NCI-H1417 treated with DMSO at 0.1 percent for 48 hours (cell line): Measurements from ENCODE around the gene ASIP.
"Not testable (repeated sequence)": the region's sequence is repeated elsewhere in the genome, so short reads cannot be mapped to it uniquely, and the experiment has no call there.

ENCODE experiments used
- DNase-seq: peaks from one replicate; lab custom pipeline; 2025; lab: John Stamatoyannopoulos, UW

The ASIP gene, protein sequence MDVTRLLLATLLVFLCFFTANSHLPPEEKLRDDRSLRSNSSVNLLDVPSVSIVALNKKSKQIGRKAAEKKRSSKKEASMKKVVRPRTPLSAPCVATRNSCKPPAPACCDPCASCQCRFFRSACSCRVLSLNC

DNA sequence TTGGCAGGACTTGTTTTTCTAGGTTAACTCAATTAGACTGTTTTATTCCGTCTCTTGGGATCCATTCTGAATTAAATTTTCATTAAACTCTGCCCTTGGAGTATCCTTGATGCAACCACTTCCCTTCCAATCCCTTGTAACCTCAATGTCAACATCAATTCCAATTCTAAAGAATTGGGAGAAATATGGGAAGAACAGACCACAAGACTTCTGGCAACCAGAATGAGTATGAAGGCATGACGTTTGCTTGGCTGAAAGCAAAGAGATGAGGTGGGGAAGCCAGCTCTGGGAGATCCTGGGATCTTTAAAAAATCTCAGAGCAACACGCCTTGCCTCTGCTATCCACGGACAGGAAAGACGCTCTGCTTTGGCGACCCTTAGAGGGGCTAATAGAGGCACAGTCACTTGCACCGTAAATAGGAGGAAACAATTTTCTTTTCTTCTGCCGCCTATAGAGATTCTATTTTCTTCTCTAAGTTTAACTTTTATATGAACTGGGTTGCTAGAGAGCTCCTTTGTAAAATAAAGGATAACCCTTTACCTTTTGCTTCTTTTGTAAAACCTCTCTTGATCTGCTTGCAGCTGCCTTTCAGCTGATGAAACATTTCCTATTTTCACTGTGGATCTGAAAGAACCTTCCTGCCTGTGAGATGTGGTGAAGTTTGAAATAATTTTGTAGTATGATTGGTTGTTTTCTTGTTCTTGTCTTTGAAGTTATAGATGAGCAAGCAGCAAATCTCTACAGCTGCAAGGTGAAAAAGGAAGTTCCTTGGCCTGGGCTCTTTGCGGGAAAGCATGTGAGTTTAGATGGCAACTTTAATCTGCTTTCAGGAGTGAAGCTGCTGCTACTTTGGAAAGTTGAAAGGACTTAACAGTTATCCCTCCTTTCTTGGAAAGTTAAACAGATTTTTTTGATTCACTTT, at the start of gene ASIP:
TSS of gene ASIP (plus strand) at position 731 of the 923 bp plus-strand sequence. CDS start 18,952 bp downstream, outside the sequence.
- DNase-seq, result no peak

DNA sequence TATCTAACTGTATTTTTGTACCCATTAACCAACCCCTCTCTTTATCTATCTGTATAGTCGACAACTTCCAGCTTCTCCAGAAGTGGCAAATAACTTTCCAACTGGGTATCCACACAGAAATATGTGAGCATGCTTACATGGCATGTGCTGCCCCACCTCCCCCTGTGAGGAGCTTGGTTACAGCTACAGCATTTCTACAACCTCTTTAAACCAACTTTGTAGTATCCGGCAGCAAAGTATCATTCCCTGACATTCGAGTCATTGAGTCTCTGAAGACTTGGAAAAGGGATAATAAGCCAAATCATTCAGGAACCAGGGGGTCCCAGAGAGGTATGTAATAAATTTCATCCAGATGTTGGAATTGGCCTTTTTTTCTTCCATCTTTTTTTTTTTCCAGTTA, 48.2 kb upstream of the ASIP start:
- no peak for DNase-seq

DNA sequence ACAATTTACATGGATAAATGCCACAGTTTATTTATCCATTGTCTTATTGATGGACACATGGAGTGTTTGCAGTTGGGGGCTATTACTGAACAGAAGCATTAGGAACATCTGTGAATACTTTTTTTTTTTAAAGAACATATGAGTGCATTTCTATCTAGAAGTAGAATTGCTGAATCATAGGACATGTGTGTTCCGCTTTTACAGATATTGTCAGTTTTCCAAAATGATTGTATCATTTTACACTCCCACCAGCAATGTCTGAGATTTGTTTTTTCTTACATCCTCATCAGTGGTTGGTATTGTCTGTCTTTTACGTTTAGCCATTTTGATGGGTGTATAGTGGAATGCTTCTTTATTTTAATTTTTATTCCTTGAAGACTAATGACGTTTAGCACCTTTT, 42.0 kb upstream of the ASIP start:
- DNase-seq, result no peak

DNA sequence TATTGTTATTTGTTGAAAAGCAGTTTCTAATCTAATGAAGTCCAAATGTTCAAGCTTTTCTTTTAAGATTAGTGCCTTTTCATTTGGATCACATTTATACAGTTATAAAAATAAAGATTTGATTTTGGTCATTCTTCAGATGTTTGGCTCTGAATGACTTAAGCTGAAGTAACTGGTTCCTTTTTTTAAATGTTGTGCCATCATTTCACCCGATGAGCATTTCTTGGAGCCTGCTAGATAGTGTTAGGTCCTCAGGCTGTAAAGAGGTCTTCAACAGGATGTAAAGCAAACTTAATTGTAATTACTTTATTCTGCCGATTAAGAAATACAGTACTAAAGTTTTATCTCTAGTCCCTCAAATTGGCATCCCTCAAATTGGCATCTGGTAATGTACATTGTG, 41.2 kb upstream of the ASIP start:
- no peak for DNase-seq

DNA sequence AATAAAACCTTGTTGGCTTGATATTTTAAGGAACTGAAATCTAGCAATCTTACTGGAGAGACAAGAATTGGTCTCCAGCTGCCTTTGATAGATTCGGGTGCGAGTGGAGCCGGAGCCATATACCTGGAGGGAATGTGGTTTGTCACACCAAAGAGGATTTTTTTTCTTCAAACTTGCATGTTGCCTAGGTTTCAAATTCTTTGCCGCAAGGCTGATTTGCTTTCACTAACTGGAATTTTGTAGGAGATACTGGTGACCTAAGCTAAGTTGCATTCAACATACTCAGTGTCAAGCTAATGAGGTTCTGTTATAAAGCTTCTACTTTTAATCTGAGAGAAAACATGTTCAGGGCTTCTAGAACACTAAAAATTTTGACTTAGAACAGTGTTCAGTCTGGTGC, 39.7 kb upstream of the ASIP start:
- DNase-seq, result no peak

DNA sequence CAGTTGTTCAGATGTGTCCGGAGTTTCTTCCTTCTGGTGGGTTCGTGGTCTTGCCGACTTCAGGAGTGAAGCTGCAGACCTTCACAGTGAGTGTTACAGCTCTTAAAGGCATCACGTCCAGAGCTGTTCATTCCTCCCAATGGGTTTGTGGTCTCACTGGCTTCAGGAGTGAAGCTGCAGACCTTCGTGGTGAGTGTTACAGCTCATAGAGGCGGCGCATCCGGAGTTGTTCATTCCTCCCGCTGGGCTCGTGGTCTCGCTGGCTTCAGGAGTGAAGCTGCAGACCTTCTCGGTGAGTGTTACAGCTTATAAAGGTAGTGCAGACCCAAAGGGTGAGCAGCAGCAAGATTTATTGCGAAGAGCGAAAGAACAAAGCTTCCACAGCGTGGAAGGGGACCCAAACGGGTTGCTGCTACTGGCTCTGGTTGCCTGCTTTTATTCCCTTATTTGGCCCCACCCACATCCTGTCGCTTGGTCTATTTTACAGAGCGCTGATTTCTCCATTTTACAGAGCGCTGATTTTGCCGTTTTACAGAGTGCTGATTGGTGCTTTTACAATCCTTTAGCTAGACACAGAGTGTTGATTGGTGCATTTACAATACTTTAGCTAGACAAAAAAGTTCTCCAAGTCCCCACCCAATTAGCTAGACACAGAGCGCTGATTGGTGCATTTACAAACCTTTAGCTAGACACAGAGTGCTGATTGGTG, 35.9 kb upstream of the ASIP start:
- peak; percentile 18 for DNase-seq

DNA sequence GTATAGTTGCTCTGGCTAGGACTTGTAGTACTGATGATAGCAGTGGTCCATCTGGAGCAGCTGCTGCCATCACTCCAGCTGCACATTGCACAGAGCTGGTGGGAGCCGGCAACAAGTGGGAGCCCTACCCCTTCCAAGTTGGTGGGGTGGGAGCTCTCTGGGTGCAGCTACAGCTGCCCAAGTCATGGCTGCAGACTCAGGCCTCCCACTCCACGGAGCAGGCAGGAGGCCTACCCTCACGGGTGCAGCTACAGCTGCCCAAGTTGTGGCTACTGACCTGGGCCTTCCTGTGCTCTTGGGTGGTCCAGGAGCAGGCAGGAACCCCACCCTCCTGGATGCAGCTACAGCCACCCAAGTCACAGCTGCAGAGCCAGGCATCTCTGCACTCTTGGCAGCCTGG, 32.1 kb upstream of the ASIP start:
- DNase-seq, result no peak

DNA sequence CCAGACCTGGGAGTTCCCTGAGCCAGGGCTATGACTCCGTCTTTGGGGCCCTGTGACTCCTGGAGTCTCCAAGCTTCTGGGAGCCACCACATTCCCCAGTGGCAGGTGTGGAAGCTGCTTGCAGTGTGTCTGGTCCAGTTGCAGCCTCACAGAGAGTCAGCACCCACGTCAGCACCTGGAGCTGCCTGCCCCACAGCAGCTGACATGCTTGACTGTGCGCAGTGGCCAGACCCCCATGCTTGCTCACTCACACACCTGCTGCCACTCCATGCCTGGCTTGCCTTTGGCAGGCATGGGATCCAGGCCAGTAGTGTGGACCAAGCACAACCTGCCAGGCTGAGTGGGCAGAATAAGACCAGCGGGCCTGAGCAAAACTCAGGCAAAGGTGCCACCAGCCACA, 31.0 kb upstream of the ASIP start:
- no peak for DNase-seq

DNA sequence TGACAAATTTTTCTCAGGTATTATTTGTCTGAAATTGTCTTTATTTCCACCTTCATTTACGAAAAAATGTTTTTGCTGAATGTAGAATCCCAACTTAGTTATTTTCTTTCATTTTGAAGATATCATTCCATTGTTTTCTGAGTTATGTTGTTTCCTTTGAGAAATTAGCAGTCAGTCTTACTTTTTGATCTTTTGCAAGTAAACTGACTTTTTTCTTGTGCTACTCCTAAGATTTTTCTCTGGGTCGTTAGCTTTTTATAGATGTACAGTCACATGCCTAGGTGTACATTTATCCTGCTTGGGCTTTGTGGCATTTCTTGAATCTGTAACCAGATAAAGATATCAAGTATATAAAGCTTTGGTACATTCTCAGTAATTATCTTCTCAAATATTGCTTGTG, 29.6 kb upstream of the ASIP start:
- DNase-seq, result no peak

DNA sequence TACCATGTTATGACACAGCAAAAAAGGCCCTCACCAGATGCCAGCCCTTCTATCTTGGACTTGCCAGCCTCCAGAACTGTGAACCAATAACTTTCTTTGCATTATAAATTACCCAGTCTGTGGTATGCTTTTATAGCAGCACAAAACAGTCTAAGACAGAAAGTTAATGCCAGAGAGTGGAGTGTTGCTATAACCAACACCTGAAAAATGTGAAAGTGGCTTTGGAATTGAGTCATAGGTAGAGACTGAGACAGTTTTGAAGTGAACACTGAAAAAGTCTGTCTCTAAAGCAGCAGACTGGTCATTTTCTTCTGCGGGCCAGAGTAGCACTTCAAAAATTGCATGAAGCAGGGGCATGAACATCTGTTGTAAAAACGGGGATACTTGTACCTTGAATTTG, 28.0 kb upstream of the ASIP start:
- DNase-seq, result no peak

DNA sequence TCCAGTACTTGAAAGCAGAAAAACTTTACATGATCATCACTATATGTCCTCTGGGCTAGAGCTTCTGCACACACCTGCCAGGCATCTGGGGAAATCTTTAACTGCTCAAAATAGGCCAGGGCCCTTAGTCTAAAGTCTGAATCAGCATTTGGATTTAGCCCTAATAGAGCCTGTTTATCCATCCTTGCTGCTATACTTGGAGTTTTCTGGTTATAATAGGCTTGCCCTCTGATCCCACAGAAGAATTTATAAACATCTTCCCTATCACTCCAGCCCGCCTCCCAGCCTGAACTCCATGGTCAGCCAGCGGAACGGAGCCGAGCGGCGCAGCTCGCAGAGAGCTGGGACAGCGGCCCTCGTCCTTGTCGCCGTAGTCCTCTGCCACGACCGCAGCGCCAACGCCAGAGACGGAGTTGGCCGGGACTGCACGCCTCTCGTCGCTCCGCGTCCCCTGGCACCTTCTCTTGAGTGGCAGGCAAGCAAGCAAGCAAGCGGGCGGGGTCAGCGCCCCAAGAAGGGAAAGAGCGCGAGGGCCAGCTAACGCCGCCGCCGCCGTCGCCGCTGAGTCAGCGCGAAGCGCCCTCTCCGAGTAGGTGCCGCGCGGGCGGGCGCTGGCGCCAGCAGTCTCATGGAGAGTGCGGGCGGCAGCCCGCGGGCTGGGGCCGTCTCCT, 25.4 kb upstream of the ASIP start:
- DNase-seq, result peak; percentile 52

DNA sequence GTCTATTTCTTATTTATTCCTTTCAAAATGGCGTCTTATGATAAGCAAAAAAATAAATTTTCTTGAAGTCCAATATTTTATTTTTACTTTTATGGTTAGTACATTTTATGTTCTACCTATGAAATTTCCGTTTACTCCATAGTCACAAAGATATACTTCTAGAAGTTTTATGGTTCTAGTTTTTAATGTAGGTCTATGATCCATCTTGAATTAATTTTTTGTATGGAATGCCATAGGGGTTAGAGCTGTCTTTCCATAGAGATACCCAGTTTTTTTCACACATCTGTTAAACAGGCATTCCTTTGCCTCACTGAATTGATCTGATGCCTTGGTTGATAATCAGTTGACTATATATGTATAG, 24.9 kb upstream of the ASIP start:
- DNase-seq, result no peak

DNA sequence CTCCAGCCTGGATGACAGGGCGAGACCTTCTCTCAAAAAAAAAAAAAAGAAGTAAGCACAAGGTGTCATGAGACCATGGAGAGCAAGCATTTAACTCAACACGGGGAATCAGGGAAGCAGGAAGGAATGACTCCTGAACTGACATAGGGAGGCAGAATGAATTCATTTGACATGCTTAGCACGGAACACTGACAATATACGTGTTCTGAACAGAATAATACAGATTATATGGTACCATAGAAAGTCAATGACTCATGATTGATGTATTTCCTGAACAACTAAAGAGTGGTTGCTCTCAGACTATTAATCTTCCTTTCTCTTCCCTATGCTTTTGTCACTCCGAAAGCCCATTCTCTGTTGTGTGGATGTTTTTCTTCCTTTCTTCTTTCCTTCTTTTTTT, 20.7 kb upstream of the ASIP start:
- DNase-seq, result no peak

DNA sequence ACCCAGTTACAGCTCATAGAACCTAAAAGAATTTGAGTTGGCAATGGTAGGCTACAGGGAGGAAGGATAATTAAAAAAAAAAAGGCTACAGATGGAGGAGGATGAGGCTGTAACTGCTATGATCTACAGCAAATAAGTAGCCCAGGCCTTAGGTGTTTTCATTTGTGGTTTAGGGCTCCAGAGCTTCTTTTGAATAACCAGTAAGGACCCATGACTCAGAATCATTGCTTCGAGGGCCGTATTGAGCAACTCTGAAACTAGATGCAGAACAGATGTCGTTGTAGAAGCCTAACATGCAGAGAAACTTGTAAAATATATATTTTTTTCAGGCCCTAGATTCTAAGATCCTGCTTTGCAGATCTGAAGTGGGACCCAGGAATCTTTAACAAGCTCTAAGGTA, 19.0 kb upstream of the ASIP start:
- DNase-seq, result no peak

DNA sequence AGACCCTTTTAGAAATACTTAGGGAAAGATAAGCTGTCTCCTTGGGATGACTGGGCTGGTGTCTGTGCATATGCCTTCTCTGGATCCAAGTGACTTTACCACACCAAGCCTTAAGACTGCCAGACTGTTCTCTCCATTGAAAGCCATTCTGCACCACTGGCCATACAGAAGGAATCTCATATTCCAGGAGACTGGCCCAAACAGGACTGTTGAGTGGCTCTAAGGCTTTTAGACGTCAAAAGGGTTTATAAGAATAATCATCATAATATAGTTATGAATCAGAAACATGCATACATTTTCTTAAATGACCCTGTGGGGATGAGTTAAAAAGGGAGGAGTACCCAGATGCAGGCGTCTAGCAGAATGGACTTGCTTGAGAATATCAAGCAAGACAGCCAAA, 17.0 kb upstream of the ASIP start:
- DNase-seq, result not testable (repeated sequence)

DNA sequence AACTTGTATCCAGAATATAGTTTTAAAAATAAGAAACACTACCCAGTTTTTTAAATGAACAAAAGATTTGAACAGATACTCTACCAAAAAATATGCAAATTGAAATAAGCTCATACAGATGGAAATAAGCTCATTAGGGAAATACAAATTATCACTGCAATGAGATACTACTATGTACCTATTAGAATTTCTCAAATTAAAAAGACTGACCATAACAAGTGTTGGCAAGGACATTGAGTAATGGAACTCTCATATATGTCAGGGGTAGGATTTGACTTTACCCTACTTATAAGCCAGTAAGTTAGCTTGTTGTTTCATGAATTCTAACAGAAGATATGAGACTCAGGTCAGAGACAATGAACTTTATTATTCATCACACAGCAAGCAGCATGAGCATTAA, 9.6 kb upstream of the ASIP start:
- DNase-seq, result no peak

DNA sequence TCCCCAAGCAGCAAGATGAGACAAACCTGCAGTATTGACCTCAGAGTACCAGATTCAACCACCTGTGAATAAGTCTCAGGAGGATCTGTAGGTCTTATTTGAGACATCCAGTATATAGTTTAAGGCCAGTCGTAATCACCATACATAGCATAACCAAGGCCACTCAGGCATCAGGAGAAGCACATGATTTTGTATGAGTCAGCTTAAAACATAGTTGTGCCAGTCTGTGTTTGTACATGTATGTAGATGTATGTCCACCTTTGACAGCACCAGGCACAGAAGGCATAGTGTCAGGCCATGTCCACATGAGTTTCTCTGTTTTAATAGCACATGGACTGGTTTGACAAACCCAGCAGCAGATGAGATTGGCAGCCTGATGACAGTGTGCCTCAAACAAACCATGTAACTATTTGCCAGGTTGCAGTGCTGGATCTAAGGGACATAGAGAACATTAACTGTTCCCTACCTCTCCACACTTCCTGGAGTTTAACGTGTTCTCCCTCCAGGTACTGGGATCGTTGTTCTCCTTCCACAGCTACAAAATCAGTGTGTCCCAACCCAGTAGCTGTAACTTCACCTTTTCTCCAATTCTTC, 8.6 kb upstream of the ASIP start:
- DNase-seq, result no peak

DNA sequence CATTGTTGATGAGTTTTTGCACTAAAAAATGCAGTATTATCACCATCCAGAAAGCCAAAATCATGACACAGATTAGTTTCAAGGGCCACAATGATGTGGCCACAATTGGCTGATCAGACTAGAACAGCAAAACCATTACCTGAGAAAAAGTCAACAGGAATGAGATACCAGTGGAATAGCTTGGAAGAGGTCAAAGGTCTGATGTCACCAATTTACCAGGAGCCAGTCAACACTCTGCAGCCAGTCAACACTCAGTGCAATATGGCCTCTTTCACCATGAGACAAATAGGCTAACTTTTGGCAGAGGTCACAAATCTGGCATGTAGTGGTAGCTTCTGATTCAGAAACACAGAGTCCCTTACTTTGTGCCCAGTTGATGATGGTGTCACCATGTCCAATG, 7.5 kb upstream of the ASIP start:
- no peak for DNase-seq

DNA sequence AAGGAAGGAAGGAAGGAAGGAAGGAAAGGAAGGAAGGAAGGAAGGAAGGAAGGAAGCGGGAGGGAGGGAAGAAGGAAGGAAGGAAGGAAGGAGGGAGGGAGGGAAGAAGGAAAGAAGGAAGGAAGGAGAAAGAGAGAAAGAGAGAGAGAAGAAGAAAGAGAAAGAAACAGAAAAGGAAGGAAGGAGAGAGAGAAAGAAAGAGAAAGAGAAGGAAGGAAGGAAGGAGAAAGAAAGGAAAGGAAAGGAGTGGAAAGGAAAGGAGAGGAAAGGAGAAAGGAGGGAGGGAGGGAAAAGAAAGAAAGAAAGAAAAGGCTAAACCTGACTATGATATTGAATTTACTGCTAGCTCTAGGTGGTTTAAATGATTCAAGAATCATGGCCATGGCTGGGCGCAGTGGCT, 5.3 kb upstream of the ASIP start:
- DNase-seq, result no peak

DNA sequence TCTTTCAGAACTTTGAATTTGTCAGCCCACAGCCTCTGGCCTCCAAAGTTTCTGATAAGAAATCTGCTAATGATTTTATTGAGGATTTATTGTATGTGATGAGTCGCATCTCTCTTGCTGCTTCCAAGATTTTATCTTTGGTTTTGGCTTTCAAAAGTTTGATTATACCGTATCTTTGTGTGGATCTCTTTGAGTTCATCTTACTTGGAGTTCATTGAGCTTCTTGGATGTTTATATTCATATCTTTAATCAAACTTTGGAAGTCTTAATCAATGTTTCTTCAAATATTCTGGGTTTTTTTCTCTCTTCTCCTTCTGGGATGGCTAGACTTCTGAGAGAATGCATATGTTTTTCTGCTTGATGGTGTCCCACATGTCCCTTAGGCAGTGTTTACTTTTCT, 3.3 kb upstream of the ASIP start:
- no peak for DNase-seq

DNA sequence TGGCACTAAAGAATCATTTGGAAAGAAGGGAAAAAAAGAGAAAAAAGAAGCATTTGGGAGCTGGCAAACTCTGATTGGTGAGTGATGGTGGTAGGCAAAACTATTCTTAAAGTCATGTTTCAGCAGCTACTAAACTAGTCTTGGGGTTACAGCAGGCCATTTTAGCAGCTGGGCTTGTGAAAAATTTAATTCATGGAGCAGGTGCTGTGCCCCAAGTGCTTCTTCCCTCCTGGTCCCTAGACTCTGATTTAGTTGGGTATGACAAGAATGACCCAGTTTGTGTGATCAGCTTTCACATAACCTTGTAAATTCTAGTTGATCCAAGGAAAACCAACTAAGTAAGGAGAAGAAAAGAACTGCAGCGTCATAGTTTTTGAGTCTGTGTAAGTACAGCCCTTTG, 1.1 kb upstream of the ASIP start:
- no peak for DNase-seq

DNA sequence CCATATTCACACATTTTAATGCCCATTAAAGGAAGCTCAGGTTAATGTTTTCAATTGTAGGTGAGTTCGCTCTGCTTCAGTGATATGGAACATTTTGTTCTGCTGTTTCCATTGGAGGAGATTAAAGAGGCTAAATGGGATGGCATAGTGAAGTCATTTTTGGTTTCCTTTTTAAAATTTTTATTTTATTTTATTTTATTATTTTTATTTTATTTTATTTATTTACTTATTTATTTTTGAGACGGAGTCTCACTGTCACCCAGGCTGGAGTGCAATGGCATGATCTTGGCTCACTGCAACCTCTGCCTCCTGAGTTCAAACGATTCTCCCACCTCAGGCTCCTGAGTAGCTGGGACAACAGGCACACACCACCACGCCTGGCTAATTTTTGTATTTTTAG, 792 bp downstream of the ASIP start:
- not testable (repeated sequence) for DNase-seq
